ENCODE data around the gene TREML4.
A peak's percentile ranks its signal among the peaks of the same experiment; 100 is the strongest.
"Not testable (repeated sequence)": the region's sequence is repeated elsewhere in the genome, so short reads cannot be mapped to it uniquely, and the experiment has no call there.

TREML4 gene

DNA sequence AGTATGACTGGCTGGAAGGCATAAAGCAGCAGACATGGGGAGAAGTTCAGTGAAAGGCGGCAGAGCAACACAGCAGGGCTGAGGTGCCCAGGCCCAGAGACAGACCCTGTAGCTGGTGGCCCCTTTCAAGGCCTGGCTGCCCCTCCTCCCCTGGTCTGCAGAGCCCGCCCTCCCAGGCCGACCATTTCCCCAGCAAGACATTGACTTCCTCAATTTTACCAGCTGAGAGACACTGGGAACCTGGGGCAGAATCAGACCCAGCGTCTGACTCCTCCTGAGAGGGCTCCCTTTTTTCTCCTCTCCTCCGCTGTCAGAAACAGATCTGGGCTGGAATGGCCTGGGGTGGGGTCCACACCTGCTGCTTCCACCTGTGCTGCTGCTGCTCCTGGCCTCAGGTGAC is at the start of gene TREML4:
Gene TREML4, plus strand, starts transcription at position 254 of the 400 bp plus-strand sequence. Its CDS starts 79 bp downstream, at position 333.
- no peak for DNase-seq

DNA sequence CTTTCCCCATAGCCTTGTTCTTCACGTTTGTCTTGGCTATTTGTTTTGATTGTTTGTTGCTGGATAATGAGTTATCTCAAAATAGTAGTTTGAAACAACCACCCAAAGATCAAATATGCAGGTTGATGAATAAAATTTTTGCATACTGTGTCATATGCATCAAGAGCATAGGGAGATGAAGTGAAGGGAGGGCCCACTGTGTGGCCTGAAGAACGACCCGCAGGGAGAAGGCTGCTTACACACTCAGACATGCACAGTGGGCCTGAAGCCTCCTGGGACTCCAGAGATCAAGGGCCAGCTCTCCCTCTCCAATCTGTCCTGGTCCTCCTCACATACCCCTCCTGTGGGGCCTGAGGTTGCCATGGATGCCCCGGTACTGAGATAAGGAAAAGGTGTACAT is 49.0 kb upstream of the TREML4 start:
- DNase-seq: no peak

DNA sequence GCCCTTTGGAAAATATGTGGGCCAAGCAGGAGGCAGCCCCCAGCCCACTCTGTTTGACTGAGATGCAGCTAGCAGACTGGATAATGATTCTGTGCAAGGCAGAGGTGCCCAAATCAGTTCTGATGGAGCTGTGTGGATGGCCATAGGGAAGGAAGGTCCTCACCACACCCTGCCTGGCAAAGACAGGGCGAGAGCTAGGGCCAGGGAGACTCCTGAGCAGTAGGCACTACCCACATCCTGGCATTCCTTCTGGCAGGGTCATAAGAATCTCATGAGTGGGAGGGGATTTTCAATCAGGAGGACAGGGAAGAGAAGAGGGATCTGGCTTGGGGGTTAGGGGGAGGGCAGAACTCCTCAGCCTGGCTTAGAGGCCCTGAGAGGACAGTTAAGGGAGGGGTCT is 46.6 kb upstream of the TREML4 start:
- no peak for DNase-seq

- peak; percentile 36 for DNase-seq
These were observed 45.8 kb upstream of the TREML4 start for GRCh38 chr6:41182069-41183034.

DNA sequence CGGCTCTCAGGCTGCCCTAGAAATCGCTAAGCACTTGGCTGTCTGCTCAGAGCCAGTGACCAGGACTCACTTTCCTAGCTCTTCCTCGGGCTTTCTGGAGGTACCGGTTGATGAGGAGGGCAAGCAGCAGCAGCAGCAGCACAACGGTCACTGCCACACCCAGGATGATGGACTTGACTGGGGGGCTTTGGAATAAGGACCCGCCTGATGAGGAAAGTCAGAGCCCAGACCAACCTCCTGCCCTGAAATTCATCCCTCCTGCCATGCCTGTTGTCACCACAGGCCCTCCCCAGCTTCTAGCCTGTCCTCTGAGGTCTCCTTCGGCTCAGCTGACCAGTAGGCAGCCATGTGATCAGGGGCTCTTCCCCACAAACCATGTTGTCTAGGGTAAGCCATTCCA is 43.4 kb upstream of the TREML4 start:
- DNase-seq: no peak

DNA sequence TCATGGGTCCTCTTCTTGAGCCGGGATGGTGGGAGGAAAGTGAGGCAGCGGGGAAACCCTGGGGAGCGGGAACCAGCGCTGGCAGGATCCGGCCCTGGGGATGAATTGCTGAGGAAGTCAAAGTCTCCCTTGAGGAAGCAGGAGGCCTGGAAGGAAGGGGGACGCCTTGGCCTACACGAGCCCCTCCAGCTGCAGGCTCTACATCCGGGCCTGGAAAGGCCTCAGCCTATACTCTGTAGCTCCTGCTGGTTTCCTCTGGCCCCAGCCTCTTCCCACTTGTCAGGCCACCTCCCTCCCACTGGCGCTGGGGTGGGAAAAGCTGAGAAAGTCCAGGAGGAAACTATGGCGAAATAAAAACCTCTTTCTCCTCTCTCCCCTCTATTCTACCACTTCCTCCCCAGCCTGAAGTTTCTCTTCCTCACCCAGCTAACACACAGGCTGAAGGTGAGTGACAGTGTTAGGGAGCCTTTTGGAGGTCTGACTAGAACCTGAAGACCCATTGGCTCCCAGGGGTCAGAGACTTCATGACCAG is 42.1 kb upstream of the TREML4 start:
- DNase-seq: no peak

- DNase-seq: no peak
These were observed 39.9 kb upstream of the TREML4 start for GRCh38 chr6:41187924-41188886.

- not testable (repeated sequence) for DNase-seq
These were observed 39.1 kb upstream of the TREML4 start for GRCh38 chr6:41189046-41189445.

DNA sequence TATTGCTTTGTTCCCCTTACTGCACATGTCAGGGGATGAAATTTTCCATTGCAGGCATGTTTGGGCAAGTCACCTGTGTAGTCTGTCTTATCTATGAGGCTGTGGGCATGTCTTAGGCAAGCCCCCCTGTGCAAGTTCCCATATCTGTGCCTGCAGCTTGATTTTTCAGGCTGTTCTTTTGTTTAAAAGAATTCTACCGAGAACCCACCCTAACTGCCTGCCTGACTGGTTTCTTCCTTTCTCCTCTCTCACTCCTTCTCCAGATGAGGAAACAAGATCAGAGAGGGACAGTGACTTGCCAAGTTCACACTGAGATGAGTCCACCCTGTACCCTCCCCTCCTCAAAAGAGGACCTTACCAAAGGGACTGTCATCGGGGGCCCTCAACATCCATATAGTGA is 38.2 kb upstream of the TREML4 start:
- no peak for DNase-seq

DNA sequence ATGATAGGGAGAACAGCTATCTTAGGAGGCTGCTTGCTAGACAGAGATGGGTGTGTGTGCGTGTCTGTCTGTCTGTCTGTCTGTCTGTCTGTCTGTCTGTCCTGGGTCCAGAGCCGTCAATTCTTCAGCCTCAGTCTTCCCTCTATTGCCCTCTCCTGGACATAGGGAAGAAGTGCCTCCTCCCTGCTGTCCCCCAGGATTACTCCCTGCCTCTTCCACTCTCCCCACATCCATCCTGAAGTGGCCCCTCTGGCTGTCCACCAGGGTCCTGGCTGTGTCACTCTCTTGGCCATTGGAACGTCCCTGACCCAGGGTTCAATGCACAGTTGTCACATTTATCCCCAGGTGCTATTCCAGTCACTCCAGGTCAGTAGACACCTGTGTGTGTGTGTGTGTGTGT is 37.4 kb upstream of the TREML4 start:
- DNase-seq: no peak

DNA sequence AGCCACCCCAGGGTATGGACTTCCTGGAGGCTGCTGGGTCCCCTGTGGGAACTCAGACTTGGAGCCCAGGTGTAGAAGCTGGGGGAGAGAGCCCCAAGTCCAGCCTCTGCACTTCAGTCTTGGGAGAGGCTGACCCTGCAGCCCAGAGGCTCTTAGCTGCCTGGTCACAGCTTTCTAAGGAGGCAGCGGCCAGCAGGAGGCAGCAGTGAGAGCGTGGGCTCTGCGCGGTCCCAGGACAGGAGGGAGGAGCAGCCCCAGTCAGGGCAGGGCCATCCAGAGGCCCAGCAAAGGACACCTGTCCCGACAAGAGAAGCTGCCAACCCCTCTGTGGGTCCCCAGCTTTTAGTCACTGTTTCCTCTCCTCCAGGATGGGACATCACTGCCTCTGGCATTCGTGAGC is 36.6 kb upstream of the TREML4 start:
- DNase-seq: no peak

DNA sequence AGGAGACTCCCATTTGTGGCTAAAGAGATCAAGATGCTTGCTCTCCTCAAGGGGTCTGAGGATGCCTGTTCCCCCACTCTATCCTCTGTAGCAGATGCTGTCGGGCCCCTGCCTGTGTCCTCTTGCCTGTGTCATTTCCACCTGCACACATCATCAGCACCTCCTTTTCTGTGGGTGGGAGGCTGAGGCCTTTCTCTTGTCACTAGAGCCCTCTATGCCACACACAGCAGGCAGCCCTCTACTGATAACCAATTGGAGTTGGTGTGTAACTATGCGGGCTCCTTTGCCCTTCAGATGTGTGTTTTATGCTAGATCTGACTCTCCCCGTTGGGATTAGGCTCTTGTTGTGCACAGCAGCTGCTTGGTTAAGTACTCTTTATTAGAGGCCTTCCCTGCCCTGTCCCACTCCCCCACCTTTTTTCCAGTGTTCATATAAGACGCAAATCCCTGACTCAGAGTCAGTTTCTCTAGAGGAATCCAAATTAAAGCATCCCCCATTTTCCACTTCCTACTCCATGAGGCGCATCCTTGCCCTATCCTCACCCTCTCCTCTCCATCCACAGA is 34.9 kb upstream of the TREML4 start:
- peak; percentile 33 for DNase-seq

DNA sequence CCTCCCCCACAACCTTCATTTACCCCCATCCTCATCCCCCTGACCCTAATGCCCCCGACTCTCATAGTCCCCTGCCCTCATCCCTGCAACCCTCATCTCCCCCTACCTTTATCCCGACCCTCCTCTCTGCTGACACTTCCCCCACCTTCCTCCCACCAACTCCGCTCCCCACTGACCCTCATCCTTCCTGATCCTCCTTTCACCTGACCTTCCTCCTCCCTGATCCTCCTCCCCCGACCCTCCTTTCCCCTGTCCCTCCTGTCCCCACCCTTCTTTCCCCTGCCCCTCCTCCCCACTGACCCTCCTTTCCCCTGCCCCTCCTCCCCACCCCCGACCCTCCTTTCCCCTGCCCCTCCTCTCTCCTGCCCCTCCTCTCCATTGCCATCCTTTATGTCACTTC is 34.3 kb upstream of the TREML4 start:
- no peak for DNase-seq

DNA sequence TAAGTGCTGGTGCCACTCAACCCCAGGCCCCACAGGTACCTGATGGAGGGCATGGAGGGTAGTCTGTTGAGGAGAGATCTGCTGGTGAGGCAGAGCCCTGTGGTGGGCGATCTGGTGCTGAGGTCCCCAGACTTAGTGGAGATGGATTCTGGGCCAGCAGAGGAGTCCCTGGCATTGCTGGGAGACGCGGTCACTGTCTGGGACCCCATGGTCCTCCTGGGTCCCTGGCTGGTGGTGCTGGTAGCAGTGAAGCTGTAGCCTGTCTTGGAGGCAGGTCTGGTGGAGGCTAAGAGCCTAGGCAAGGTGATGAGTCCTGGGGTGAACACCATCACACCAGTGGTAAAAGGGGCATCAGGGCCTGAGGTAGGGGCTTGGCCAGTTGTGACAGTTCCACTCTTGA is 33.8 kb upstream of the TREML4 start:
- no peak for DNase-seq

DNA sequence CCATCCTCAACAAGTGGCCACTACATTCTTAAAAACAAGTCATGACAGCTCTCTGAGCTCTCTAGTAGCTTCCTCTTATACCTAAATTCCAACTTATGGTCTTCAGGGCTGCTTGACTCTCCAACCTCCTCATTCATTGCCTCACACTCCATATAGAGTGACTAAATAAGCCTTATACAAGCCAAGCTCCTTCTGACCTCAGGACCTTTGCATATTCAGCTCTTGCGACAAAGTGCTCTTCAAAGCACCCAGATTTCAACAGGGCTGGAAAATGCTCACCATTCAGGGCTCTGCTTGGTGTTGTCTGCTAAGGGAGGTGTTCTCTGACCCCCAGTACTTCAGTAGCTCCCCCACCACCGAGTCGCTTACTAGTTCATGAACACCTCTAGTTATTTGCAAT is 30.9 kb upstream of the TREML4 start:
- no peak for DNase-seq

- DNase-seq: no peak
These were observed 28.4 kb upstream of the TREML4 start for GRCh38 chr6:41199552-41200246.

DNA sequence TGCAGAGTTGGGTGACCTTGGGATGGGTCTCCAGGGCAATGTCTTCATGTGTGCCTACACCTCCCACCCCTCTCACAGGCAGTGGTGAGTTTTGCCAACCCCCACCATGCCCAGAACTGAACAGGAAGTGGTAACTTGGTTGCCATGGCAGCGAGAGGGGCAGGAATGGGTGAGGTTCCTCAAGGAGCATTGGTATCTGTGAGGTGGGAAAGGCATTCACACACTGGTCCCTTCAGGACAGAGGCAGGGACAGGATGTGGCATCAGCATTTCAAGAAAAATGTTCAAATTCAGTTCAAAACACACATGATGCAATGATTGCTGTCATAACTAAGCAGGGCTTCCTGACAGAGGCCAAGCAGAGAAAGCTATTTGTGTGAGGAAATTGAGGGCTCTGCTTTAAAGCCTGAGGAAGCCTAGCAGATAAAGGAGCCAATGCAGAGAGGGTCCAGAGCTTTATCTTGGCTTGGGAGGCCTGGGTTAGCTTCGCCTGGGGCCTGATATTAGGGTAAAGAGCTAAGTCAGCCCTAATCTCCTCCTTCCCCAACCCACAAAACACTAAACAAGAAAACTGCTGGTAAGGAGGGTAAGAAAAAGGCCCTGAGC is 27.8 kb upstream of the TREML4 start:
- DNase-seq: no peak

GRCh38 chr6:41200901-41201763 is 27.0 kb upstream of the TREML4 start, which contains the start of gene TREML2:
Gene TREML2, minus strand, starts transcription at chr6:41201149. Its CDS starts 141 bp downstream, at chr6:41201008.
- DNase-seq: no peak

- no peak for DNase-seq
These were observed 26.4 kb upstream of the TREML4 start for GRCh38 chr6:41201764-41202173.

DNA sequence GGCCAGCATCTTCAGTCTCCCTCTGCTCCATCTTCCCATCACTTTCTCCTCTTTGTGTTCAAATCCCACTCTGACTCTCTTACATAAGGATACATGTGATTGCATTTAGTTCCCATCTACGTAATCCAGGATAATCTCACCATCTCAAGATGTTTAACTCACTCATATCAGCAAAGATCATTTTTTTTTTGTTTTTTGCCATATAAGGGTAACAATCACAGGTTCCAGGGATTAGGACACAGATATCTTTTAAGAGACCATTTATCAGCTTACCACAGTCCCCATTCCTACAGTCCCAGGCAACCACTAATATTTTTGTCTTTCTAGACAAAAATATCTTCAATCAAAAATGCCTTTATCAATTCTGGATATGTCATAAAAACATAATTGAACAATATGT is 24.0 kb upstream of the TREML4 start:
- no peak for DNase-seq
